Trophoblast cell (in vitro differentiated cells and primary cell): Measurements from ENCODE around the gene SLC5A5.

Source experiments
- DNase-seq, 2 donors: peaks; one replicate each; pipeline ENCODE4 v3.0.0-alpha.2; 2016
- H2AFZ ChIP-seq: 2 replicates; pipeline ENCODE4 v1.6.1; 2013; ENCODE audit warnings: low read length, moderate library complexity, mild to moderate bottlenecking; ENCODE audit not compliant: insufficient read depth, poor library complexity
- H2AK5ac ChIP-seq: 2 replicates; pipeline ENCODE4 v1.6.1; 2013; ENCODE audit warnings: mild to moderate bottlenecking, low read length
- H2BK120ac ChIP-seq: 2 replicates; pipeline ENCODE4 v1.6.1; 2013; ENCODE audit warnings: low read length, mild to moderate bottlenecking, moderate library complexity; ENCODE audit not compliant: insufficient read depth, poor library complexity
- H2BK12ac ChIP-seq: 2 replicates; pipeline ENCODE4 v1.6.1; 2013; ENCODE audit warnings: mild to moderate bottlenecking, low read length, moderate library complexity
- H2BK5ac ChIP-seq: 2 replicates; pipeline ENCODE4 v1.6.1; 2013; ENCODE audit warnings: low read length, low read depth, moderate library complexity, mild to moderate bottlenecking; ENCODE audit not compliant: poor library complexity
- H3K14ac ChIP-seq: 2 replicates; pipeline ENCODE4 v1.6.1; 2013; ENCODE audit warnings: mild to moderate bottlenecking, low read length
- H3K18ac ChIP-seq: 2 replicates; pipeline ENCODE4 v1.6.1; 2013; ENCODE audit warnings: mild to moderate bottlenecking, low read length
- H3K23ac ChIP-seq: 2 replicates; pipeline ENCODE4 v1.6.1; 2013; ENCODE audit warnings: low read length
- H3K27ac ChIP-seq: 2 replicates; pipeline ENCODE4 v1.5.1; 2013; ENCODE audit warnings: low read depth, mild to moderate bottlenecking, inconsistent platforms, low read length, moderate library complexity
- H3K27me3 ChIP-seq: 2 replicates; pipeline ENCODE4 v1.6.1; 2013; ENCODE audit warnings: inconsistent platforms, mild to moderate bottlenecking, low read length, moderate library complexity; ENCODE audit not compliant: insufficient read depth
- H3K36me3 ChIP-seq, 2 experiments: 1 replicate in 1 of 2; 2 replicates in 1 of 2; pipeline ENCODE4 v1.6.1; 2013; ENCODE audit warnings: low read length in 2 of 2, mild to moderate bottlenecking in 2 of 2, moderate library complexity in 1 of 2; ENCODE audit not compliant: insufficient read depth in 2 of 2, control insufficient read depth in 1 of 2
- H3K4ac ChIP-seq: 2 replicates; pipeline ENCODE4 v1.6.1; 2013; ENCODE audit warnings: low read depth, mild to moderate bottlenecking, low read length, moderate library complexity
- H3K4me1 ChIP-seq, 2 experiments: 1 replicate in 1 of 2; 2 replicates in 1 of 2; pipeline ENCODE4 v1.6.1; 2013; ENCODE audit warnings: low read length in 2 of 2, mild to moderate bottlenecking in 2 of 2, moderate library complexity in 1 of 2; ENCODE audit not compliant: insufficient read depth in 2 of 2, control insufficient read depth in 1 of 2
- H3K4me2 ChIP-seq: 2 replicates; pipeline ENCODE4 v1.6.1; 2013; ENCODE audit warnings: inconsistent platforms, mild to moderate bottlenecking, low read length, moderate library complexity
- H3K4me3 ChIP-seq: 2 replicates; pipeline ENCODE4 v1.5.1; 2013; ENCODE audit warnings: mild to moderate bottlenecking, low read depth, low read length, inconsistent platforms
- H3K79me1 ChIP-seq: one replicate; pipeline ENCODE4 v1.6.1; 2013; ENCODE audit warnings: low read length
- H3K79me2 ChIP-seq: 2 replicates; pipeline ENCODE4 v1.6.1; 2013; ENCODE audit warnings: low read length, mild to moderate bottlenecking; ENCODE audit not compliant: control insufficient read depth, insufficient read depth, poor library complexity
- H3K9ac ChIP-seq: 2 replicates; pipeline ENCODE4 v1.6.1; 2013; ENCODE audit warnings: mild to moderate bottlenecking, low read length
- H3K9me3 ChIP-seq: 2 replicates; pipeline ENCODE4 v1.6.1; 2013; ENCODE audit warnings: low read depth, mild to moderate bottlenecking, control low read depth, inconsistent platforms, low read length; ENCODE audit not compliant: insufficient read depth
- H4K12ac ChIP-seq: 2 replicates; pipeline ENCODE4 v1.6.1; 2013; ENCODE audit warnings: low read depth, mild to moderate bottlenecking, low read length, moderate library complexity
- H4K8ac ChIP-seq: 2 replicates; pipeline ENCODE4 v1.6.1; 2013; ENCODE audit warnings: low read depth, mild to moderate bottlenecking, low read length, moderate library complexity
- H4K91ac ChIP-seq: one replicate; pipeline ENCODE4 v1.6.1; 2013; ENCODE audit warnings: low read depth, mild to moderate bottlenecking, low read length, moderate library complexity
- WGBS: extraction: QIAGEN DNeasy Blood & Tissue Kit; methylation state at CpG from one replicate; pipeline ENCODE4 v1.1.7; 2013; ENCODE audit warnings: missing lambda C conversion rate; ENCODE audit not compliant: insufficient read length, insufficient coverage; ENCODE audit errors: extremely low coverage; 5-methylcytosine and 5-hydroxymethylcytosine counted together

SLC5A5 gene

DNA sequence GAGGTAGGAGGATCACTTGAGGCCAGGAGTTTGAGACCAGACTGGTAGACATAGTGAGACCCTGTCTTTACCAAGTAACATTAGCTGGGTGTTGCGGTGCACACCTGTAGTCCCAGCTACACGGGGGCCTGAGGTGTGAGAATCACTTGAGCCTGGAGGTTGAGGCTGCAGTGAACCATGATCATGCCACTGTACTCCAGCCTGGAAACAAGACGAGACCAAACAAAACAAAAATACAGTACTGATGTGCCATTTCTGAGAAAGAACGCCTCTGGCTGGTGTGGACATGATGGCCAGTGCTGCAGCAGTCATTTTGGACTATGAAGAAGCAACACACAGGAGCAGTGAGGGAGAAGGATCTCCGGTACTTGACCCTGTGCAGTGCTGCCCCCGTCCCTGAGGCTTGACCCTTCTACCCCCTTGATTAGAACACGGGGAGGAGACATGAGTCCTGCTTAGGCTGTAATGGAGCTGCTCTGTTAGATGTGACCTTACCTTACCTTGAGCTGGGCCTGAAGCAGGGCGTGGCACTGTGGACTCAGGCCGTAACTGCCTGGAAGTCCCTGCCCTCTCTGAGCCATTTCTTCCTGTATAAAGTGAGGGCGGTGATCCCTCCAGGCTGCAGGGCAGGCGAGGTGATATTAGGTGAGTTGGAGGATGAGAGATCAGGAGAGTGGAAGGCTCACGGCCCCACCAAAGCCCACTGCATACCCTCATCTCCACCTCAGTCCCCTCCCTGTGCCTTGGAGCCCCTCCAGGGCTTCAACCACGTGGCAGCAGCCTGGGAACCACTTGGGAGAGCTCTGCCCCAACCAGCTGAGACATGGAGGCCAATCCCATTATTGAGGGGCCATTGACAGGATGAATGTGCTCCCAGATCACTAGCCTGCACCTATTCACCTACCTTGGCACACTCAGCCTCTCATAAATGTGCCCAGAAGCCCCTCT is 6.1 kb upstream of the SLC5A5 start:
- no peak overlapping the region for H3K9ac ChIP-seq
- no peaks in the 10 kb centered on the region for H3K27me3 ChIP-seq
- DNase-seq, result peak in 1 of 2 donors; percentile 36
- no peak overlapping the region for H2BK120ac ChIP-seq
- peaks cover 0 to 11% of the 10 kb centered on the region in 2 experiments for H3K4me1 ChIP-seq
- peaks cover 34 to 40% of the 10 kb centered on the region in 2 experiments for H3K36me3 ChIP-seq
- H2AK5ac ChIP-seq, result no peak overlapping the region
- no peak overlapping the region for H2BK5ac ChIP-seq
- no peak overlapping the region for H3K18ac ChIP-seq
- H2BK12ac ChIP-seq, result no peak overlapping the region
- no peak overlapping the region for H3K4me2 ChIP-seq
- H4K8ac ChIP-seq, result no peak overlapping the region
- no peak overlapping the region for H2AFZ ChIP-seq
- no peak overlapping the region for H4K91ac ChIP-seq
- no CpG with 5 or more reads among the region's 13 CpGs for WGBS
- no peak overlapping the region for H3K27ac ChIP-seq
- no peaks in the 10 kb centered on the region for H3K79me1 ChIP-seq
- H3K9me3 ChIP-seq, result peaks cover 5% of the 10 kb centered on the region
- H3K4ac ChIP-seq, result no peak overlapping the region
- no peak overlapping the region for H4K12ac ChIP-seq
- peaks cover 10% of the 10 kb centered on the region for H3K79me2 ChIP-seq
- no peak overlapping the region for H3K23ac ChIP-seq
- no peak overlapping the region for H3K14ac ChIP-seq
- no peak overlapping the region for H3K4me3 ChIP-seq

DNA sequence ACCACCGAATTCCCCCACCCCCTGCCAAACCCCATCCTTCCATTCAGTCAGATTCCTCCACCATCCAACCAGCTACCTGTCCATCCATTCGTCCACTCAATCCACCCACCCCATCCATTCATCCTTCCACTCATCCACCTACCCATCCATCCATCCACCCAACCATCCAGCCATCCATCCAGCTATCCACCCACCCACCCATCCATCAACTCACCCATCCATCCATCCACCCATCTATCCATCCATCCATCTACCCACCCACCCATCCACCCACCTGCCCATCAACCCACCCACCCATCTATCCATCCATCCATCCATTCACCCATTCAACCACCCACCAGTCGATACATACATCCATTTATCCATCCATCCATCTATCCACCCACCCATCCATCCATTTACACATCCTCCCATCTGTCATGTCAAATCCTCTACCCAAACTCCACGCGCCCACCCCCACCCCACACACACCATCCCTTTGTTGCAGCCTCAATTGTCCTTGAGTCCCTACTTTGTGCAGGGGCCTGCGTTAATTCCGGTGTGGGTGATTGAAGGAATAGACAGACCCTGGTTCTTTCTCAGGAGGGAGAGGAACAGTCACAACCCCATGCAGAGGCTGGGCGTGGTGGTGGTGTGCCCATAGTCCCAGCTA is 5.3 kb upstream of the SLC5A5 start:
- Histone ChIP-seq H3K14ac (no peak overlapping the region), H3K79me2 (peaks cover 4% of the 10 kb centered on the region), H2AFZ (no peak overlapping the region), H2BK12ac (no peak overlapping the region), H4K8ac (no peak overlapping the region), H2AK5ac (no peak overlapping the region), H3K4me2 (no peak overlapping the region), H3K36me3 (peaks cover 31 to 34% of the 10 kb centered on the region in 2 experiments), H3K9me3 (peaks cover 5% of the 10 kb centered on the region), H4K12ac (no peak overlapping the region), H3K23ac (no peak overlapping the region), H2BK5ac (no peak overlapping the region), H3K27ac (no peak overlapping the region), H3K79me1 (no peaks in the 10 kb centered on the region), H3K27me3 (no peaks in the 10 kb centered on the region), H3K4ac (no peak overlapping the region), H3K18ac (no peak overlapping the region), H4K91ac (no peak overlapping the region), H3K9ac (no peak overlapping the region), H2BK120ac (no peak overlapping the region), H3K4me1 (peaks cover 0 to 4% of the 10 kb centered on the region in 2 experiments), H3K4me3 (no peak overlapping the region)
- WGBS, result 100% methylated on average over 4 of the region's 8 CpGs
- no peak for DNase-seq

DNA sequence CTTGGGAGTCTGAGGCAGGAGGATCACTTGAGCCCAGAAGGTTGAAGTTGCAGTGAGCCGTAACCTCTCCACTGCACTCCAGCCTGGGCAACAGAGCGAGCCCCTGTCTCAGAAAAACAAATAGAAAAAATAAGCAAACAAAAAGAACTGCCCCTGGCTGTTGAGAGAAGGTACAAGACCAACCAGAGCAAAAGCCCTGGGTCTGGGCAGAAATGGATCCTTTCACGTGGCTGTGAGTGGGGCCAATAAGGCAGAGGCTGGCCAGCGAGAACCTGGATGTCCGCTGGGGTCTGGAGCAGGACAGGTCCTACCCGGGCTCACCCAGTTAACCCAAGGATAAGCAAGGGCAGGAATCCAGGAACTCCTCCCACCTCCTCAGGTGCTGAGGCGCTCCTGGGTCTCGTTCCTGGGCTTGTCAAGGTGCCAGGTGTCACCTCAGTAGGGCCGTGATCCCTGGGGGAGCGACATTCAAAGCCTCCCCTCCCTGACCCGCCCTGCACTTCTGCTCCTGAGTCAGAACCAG is 4.7 kb upstream of the SLC5A5 start:
- Histone ChIP-seq H2BK12ac (no peak overlapping the region), H3K9me3 (peaks cover 7% of the 10 kb centered on the region), H3K4me3 (no peak overlapping the region), H2AFZ (no peak overlapping the region), H3K79me1 (no peaks in the 10 kb centered on the region), H3K9ac (no peak overlapping the region), H4K8ac (no peak overlapping the region), H3K14ac (no peak overlapping the region), H3K36me3 (peaks cover 25 to 28% of the 10 kb centered on the region in 2 experiments), H3K4ac (no peak overlapping the region), H4K91ac (no peak overlapping the region), H4K12ac (no peak overlapping the region), H2BK5ac (no peak overlapping the region), H2AK5ac (no peak overlapping the region), H3K18ac (no peak overlapping the region), H3K4me2 (no peak overlapping the region), H3K79me2 (no peaks in the 10 kb centered on the region), H3K27me3 (no peaks in the 10 kb centered on the region), H2BK120ac (no peak overlapping the region), H3K4me1 (no peaks in the 10 kb centered on the region), H3K23ac (no peak overlapping the region), H3K27ac (no peak overlapping the region)
- no CpG with 5 or more reads among the region's 11 CpGs for WGBS
- DNase-seq, result no peak

DNA sequence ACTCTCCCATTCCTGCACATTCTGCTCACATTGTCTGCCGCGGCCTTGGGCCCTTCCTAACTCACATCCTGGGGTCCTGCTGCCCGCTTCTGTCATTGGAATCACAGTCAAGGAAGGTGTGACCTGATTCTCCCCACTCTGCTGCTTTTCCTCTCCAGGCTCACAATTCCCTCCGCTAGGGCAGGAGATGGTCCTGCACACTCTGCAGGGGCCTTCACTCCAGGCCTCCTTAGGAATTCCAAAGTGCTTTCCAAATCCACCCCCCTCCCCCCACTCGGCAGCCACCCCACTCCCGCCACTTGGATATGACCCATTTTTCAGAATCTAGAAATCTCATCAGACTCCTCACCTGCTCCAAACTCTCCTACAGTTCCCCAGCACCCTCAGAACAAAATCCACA is 3.1 kb upstream of the SLC5A5 start:
- H3K4me1 ChIP-seq, result peaks cover 2% of the 10 kb centered on the region in 2 experiments
- WGBS, result no CpG with 5 or more reads among the region's 6 CpGs
- H3K4ac ChIP-seq, result no peak overlapping the region
- H3K79me2 ChIP-seq, result peaks cover under 1% of the 10 kb centered on the region
- no peak overlapping the region for H4K8ac ChIP-seq
- H3K36me3 ChIP-seq, result peaks cover 8 to 11% of the 10 kb centered on the region in 2 experiments
- H3K27me3 ChIP-seq, result no peaks in the 10 kb centered on the region
- H4K12ac ChIP-seq, result no peak overlapping the region
- no peak overlapping the region for H3K27ac ChIP-seq
- H2BK120ac ChIP-seq, result no peak overlapping the region
- no peak overlapping the region for H3K4me2 ChIP-seq
- H3K9me3 ChIP-seq, result peaks cover 8% of the 10 kb centered on the region
- H4K91ac ChIP-seq, result no peak overlapping the region
- H2AK5ac ChIP-seq, result no peak overlapping the region
- no peak overlapping the region for H3K9ac ChIP-seq
- no peak overlapping the region for H3K18ac ChIP-seq
- H2BK12ac ChIP-seq, result no peak overlapping the region
- peak overlapping the region; percentile 32 for H3K4me3 ChIP-seq
- no peak overlapping the region for H2AFZ ChIP-seq
- DNase-seq, result no peak
- H3K79me1 ChIP-seq, result no peaks in the 10 kb centered on the region
- no peak overlapping the region for H3K14ac ChIP-seq
- no peak overlapping the region for H3K23ac ChIP-seq
- H2BK5ac ChIP-seq, result no peak overlapping the region
